HPDE6-E6E7 (cell line): ENCODE data around the gene AOPEP.
"Not testable (repeated sequence)": the region's sequence is repeated elsewhere in the genome, so short reads cannot be mapped to it uniquely, and the experiment has no call there.

ENCODE experiments used
- DNase-seq: peaks from one replicate; pipeline ENCODE4 v3.0.0; 2011; ENCODE audit warnings: missing footprints; ENCODE audit errors: extremely low spot score

AOPEP gene

GRCh38 chr9:95017661-95018060 is 291.2 kb downstream of the AOPEP start:
- DNase-seq = no peak

- DNase-seq = peak; percentile 84
These were observed 291.8 kb downstream of the AOPEP start for GRCh38 chr9:95018099-95018936.

GRCh38 chr9:95020644-95021043 is 294.1 kb downstream of the AOPEP start:
- DNase-seq = not testable (repeated sequence)

- DNase-seq = no peak
These were observed 294.8 kb downstream of the AOPEP start for GRCh38 chr9:95021166-95021886.

GRCh38 chr9:95022657-95023056 is 296.2 kb downstream of the AOPEP start:
- no peak for DNase-seq

GRCh38 chr9:95023217-95024003 is 296.9 kb downstream of the AOPEP start:
- no peak for DNase-seq

DNA sequence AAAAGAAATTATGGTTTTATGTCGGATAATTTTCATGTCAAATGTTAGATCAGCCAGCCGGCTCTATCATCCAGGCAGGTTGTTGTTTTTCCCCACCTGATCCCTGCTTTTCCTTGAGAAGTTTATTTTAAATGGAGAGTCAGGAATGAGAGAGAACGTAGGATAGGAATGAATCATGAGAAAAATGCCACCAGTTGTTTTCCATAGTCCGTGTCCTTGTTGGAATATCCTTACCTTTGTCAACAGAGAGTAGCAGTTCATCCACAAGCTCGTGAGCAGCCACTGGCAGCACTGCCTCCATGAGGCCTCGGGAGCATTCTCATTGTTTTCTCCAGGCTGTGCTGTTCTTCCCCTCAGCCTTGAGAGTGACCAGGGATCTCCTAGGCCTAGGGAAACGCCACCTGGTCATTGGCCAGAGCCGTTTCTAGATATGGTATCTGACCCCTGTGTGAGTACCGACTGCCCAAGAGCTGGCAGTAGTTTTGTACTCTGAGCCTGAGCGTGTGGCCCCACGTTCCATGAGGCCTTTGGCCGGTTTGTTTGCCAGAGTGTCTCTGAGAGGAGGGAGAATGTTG is 297.7 kb downstream of the AOPEP start:
- DNase-seq = no peak

- DNase-seq = no peak
These were observed 299.0 kb downstream of the AOPEP start for GRCh38 chr9:95025213-95026147.

DNA sequence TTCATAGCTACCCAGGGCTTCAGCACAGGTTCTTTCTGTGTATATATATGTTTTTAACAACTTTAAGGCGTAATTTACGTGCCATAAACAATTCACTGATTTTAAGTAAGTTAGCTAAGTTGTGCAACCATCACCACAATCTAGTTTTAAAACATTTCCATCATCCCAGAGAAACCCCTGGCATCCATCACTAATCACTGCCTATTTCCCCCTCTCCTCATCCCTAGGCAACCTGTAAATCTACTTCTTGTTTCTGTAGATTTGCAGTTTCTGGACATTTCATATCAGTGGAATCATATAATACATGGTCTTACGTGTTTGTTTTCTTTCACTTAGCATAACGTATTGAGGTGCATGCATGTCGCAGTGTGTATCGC is 299.6 kb downstream of the AOPEP start:
- DNase-seq = no peak

GRCh38 chr9:95027914-95028852 is 301.7 kb downstream of the AOPEP start:
- DNase-seq = no peak

- DNase-seq = no peak
These were observed 302.3 kb downstream of the AOPEP start for GRCh38 chr9:95028853-95029219.

DNA sequence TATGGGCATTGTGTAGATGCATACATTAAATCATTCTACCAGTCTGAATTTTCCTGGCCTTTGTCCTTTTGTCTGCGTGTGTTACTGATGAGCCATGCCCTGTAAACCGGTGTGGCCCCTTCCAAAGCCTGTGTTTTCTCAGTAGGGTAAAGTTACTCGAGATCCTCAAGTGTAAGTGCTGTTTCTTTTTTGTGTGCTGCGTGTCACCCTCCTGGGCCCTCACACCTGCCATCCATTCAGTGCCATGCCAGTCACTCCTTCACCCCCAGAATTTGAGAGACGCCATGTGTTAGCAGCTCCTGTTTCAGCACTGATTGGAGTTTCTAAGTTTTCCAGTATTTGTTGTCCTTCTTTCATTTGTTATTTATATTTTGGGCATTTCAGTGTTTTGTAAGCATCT is 302.8 kb downstream of the AOPEP start:
- no peak for DNase-seq

- no peak for DNase-seq
These were observed 303.2 kb downstream of the AOPEP start for GRCh38 chr9:95029720-95030119.

DNA sequence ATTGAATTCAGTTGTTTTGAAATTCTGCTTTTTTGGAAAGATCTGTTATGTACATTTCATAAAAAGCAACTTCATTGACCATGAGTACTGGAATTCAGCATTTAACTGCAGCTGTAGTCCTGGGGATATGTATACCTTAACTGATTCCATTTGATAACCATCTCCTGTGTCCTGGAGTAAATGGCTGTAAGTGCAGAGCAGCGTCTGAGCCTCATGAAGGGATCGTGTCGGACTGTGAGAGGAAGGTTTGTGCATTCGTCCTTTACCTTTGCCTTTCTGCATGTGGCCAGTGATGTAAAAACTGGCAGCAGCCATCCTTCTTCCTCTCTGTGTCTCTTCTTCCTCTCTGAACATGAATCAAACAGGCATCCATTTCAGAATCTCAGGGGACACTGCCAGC is 303.8 kb downstream of the AOPEP start:
- no peak for DNase-seq

- DNase-seq = no peak
These were observed 304.6 kb downstream of the AOPEP start for GRCh38 chr9:95030920-95031642.

DNA sequence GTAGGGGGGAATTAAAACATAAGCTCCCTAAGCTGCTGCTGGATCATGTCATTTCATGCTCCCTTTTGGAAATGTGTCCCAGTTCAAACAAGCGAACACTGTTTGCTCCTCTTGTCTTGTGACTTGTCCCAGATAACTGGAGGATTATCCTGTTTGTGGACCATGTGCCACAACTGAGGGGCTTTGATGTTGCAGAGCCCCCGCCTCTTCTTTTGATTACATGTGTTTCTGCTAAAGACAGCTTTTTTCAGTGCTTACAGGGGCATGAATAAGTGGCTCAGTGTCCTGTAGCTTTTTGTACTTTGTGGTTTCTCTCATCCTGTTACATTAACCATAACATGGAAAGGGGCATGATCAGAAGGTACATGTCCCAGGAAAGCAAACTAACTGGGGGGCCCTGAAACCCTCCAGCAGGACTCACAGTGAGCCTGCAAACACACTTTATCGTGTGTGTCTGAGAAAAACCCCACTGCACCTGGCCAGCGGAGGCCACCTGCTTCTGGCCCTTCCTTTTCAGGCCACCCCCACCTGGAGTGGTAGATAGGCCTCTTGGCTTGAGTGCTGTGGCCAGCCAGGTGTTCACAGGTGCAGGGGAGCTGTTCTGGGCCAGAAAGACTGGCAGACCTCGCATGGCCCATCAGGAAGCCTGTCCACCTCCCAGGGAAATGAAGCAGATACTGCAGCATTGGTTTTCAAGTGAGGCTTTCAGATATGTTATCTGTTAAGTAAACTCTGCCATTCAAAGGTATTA is 305.4 kb downstream of the AOPEP start:
- DNase-seq = no peak

GRCh38 chr9:95032580-95033341 is 306.3 kb downstream of the AOPEP start:
- no peak for DNase-seq

GRCh38 chr9:95035846-95036245 is 309.3 kb downstream of the AOPEP start:
- DNase-seq = no peak
